HL-60 (cell line): Measurements from ENCODE around the gene PTPRC.

Source experiments
- DNase-seq, 2 experiments: peaks; one replicate each; pipeline ENCODE4 v3.0.0-alpha.2; 2010 to 2020; ENCODE audit warnings: low read depth in 1 of 2, low spot score in 1 of 2
- H3K27ac ChIP-seq: fragments of 250-450 bp; sonication (Bioruptor Pico); replicated peaks from 2 replicates; pipeline ENCODE4 v1.5.1; 2020; ENCODE audit warnings: mild to moderate bottlenecking, moderate library complexity
- H3K27me3 ChIP-seq: fragments of 250-450 bp; sonication (Bioruptor Pico); 2 replicates; pipeline ENCODE4 v1.5.1; 2021; ENCODE audit warnings: mild to moderate bottlenecking, moderate library complexity; ENCODE audit not compliant: insufficient read depth, poor library complexity, severe bottlenecking
- H3K4me3 ChIP-seq: replicated peaks from 2 replicates; pipeline ENCODE4 v1.5.1; 2011; ENCODE audit warnings: mild to moderate bottlenecking, control low read depth, low read length; ENCODE audit not compliant: insufficient read depth
- GABPA ChIP-seq: IDR thresholded peaks from 2 replicates; pipeline ENCODE4 v1.6.1; 2012; ENCODE audit warnings: low read depth
- POLR2AphosphoS5 ChIP-seq: IDR thresholded peaks from 2 replicates; pipeline ENCODE4 v1.6.1; 2012; ENCODE audit warnings: low read depth
- SPI1 ChIP-seq: IDR thresholded peaks from 2 replicates; pipeline ENCODE4 v1.6.1; 2012; ENCODE audit warnings: low read depth, mild to moderate bottlenecking, borderline replicate concordance
- TF ChIP-seq, protein P1 (sequence below): IDR thresholded peaks from 2 replicates; pipeline ENCODE4 v1.6.1; 2012; ENCODE audit warnings: low read depth; ENCODE audit not compliant: insufficient replicate concordance
- TF ChIP-seq, protein P2 (sequence below): IDR thresholded peaks from one replicate; pipeline ENCODE4 v1.5.1; 2011; ENCODE audit warnings: low read length, control low read depth, inconsistent platforms; ENCODE audit not compliant: insufficient read depth

Gene PTPRC

DNA sequence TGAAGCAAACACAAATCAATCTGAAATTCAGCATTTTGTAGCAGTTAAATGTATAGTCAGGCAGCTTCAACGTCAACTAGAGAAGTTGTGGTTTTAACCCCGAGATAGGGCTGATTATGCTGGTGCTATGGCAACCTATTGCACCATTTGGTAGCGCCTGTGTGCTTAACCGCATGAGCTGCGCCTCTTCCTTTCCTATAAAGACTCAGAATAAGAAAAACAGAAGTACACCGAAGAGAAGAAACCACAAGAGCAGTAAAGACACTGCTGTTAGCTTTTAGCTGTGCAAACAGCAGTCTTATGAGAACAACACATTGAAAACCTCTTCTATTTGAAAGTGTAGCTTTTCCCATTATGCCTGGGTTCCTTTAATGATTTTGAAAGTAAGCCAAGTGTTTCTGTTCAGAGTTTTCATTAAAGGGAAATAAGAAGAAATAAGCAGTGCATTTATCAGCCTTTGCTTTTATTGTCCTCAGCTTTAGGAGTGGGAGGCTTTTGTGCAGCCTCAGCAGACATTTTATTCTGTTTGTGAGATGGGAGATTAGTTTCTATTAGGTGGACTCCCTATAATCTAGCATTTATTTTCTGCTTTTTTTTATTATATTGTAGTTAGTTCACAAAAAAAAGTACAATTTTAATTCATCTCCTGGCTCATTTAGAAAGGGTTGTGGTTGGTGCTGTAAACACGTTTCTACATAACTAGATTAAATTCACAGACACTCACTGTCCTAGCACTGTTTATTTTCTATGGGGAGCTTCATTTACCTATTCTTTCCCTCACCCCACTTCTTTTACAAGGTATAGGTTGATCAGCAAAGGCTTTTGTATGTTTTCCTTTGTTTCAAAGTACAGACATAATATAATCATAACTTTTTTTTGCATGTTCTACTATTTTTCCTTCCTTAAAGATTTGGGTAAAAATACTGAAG, 43.3 kb downstream of the PTPRC start:
- Histone ChIP-seq H3K4me3 (no peak overlapping the region), H3K27me3 (no peaks in the 10 kb centered on the region), H3K27ac (peak overlapping the region; percentile 94)
- TF ChIP-seq POLR2AphosphoS5 (peak; percentile 87), GABPA (peak; percentile 15; the same call in 1 of the 2 replicates), SPI1 (peak; percentile 87)
- TF ChIP-seq, protein P1, sequence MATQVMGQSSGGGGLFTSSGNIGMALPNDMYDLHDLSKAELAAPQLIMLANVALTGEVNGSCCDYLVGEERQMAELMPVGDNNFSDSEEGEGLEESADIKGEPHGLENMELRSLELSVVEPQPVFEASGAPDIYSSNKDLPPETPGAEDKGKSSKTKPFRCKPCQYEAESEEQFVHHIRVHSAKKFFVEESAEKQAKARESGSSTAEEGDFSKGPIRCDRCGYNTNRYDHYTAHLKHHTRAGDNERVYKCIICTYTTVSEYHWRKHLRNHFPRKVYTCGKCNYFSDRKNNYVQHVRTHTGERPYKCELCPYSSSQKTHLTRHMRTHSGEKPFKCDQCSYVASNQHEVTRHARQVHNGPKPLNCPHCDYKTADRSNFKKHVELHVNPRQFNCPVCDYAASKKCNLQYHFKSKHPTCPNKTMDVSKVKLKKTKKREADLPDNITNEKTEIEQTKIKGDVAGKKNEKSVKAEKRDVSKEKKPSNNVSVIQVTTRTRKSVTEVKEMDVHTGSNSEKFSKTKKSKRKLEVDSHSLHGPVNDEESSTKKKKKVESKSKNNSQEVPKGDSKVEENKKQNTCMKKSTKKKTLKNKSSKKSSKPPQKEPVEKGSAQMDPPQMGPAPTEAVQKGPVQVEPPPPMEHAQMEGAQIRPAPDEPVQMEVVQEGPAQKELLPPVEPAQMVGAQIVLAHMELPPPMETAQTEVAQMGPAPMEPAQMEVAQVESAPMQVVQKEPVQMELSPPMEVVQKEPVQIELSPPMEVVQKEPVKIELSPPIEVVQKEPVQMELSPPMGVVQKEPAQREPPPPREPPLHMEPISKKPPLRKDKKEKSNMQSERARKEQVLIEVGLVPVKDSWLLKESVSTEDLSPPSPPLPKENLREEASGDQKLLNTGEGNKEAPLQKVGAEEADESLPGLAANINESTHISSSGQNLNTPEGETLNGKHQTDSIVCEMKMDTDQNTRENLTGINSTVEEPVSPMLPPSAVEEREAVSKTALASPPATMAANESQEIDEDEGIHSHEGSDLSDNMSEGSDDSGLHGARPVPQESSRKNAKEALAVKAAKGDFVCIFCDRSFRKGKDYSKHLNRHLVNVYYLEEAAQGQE = peak; percentile 20
- TF ChIP-seq, protein P2, sequence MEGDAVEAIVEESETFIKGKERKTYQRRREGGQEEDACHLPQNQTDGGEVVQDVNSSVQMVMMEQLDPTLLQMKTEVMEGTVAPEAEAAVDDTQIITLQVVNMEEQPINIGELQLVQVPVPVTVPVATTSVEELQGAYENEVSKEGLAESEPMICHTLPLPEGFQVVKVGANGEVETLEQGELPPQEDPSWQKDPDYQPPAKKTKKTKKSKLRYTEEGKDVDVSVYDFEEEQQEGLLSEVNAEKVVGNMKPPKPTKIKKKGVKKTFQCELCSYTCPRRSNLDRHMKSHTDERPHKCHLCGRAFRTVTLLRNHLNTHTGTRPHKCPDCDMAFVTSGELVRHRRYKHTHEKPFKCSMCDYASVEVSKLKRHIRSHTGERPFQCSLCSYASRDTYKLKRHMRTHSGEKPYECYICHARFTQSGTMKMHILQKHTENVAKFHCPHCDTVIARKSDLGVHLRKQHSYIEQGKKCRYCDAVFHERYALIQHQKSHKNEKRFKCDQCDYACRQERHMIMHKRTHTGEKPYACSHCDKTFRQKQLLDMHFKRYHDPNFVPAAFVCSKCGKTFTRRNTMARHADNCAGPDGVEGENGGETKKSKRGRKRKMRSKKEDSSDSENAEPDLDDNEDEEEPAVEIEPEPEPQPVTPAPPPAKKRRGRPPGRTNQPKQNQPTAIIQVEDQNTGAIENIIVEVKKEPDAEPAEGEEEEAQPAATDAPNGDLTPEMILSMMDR = no peak
- peak; percentile 95 to 98 for DNase-seq

DNA sequence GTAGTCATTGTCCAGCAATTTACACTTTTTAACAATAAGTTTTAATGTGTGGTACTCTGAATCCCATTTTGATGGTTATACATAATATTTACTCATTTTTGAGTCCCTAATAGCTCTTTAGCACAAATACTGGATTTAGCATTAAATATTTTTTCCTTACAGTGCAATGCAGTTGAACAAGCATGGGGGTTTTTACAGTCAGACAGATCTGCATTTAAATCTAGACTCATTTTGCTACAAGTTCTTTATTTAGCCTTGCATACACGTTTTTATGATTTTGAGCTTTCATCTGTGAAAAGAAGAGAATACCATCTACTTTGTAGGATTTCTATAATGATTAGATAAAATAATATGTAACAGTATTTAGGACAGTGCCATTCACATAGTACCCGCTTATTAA, 44.0 kb downstream of the PTPRC start:
- no peak for DNase-seq
- Histone ChIP-seq H3K4me3 (no peak overlapping the region), H3K27me3 (no peaks in the 10 kb centered on the region), H3K27ac (peak overlapping the region; percentile 94)
- no peak for TF ChIP-seq POLR2AphosphoS5
- TF ChIP-seq SPI1 = no peak
- TF ChIP-seq, protein P1 = no peak
- TF ChIP-seq, protein P2 = no peak
- no peak for TF ChIP-seq GABPA

DNA sequence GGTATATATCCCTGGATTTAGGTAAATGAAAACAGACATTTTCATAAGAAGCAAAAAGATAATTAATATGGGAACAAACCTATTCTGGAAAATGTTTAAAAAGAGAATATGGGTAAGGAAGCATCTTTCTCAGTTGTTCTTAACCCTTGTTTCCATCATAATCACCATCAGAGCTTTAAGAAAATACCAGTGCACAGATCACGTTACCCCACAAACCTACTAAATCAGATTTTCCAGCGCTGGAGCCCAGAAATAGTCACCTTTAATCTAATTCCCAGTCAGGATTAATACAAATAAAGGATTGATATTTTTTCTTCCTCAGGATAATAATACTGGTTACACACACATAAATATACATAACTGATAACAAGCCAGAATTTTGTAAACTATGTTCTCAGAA, 44.6 kb downstream of the PTPRC start:
- Histone ChIP-seq H3K27ac (peak overlapping the region; percentile 94), H3K27me3 (no peaks in the 10 kb centered on the region), H3K4me3 (no peak overlapping the region)
- TF ChIP-seq, protein P1 = no peak
- TF ChIP-seq GABPA (no peak), SPI1 (no peak), POLR2AphosphoS5 (no peak)
- TF ChIP-seq, protein P2 = no peak
- DNase-seq = no peak
